Suprapubic skin (tissue), 4 donors: ENCODE measurements around the gene PLEKHH1.

Experiments used
- CTCF ChIP-seq, 2 donors: fragments of 200-600 bp in 1 of 2; fragments of 450-650 bp in 1 of 2; sonication (generic) in 1 of 2; IDR thresholded peaks; one replicate each; pipeline ENCODE4 v1.5.1; 2016 to 2019; ENCODE audit warnings: antibody characterized with exemption in 2 of 2, mild to moderate bottlenecking in 1 of 2, moderate library complexity in 1 of 2
- EP300 ChIP-seq: sonication (generic); formaldehyde crosslinking; IDR thresholded peaks from one replicate; pipeline ENCODE4 v1.6.1; 2017; ENCODE audit warnings: antibody characterized with exemption
- POLR2A ChIP-seq, 2 donors: fragments of 450-650 bp; IDR thresholded peaks; one replicate each; pipeline ENCODE4 v1.6.1; 2017; ENCODE audit warnings: antibody characterized with exemption in 2 of 2, mild to moderate bottlenecking in 2 of 2, moderate library complexity in 2 of 2
- POLR2AphosphoS5 ChIP-seq, 3 donors: sonication (generic); formaldehyde crosslinking; IDR thresholded peaks; one replicate each; pipeline ENCODE4 v1.6.1; 2017; ENCODE audit warnings: antibody characterized with exemption in 3 of 3

DNA sequence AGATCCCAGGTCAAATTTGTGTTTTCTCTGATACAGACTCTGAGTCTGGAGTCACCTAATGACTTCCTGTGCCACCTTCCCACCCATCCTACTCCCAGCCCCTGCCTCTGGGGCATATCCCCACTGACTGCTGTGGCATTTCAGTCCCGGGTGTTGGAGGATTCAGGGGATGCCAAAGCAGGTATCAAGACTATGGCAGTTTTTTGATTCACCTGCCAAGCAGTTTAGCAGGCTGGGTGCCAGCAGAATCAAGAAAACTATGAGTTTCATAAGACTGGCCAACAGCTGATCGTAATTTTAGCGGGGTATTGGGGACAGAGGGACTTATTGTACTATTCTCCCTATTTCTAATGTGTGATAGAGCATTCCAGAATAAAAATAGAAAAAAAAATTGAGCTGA, 4.6 kb downstream of the PLEKHH1 start:
- TF ChIP-seq EP300 (no peak), CTCF (IDR thresholded peaks at IDR 0.05) (no peak), POLR2A (IDR thresholded peaks at IDR 0.05) (no peak), POLR2AphosphoS5 (IDR thresholded peaks at IDR 0.05) (no peak)
